A549 (cell line): ENCODE data around the gene INTS15. TPM values are rescaled to one million over a fixed set of nuclear protein-coding genes. Genes with fewer than 3 reads are reported as not detected.

ENCODE experiments used
- ATAC-seq, 2 experiments: fragments of 200-7000 bp in 1 of 2; fragments of >200 bp in 1 of 2; cut with Nextera tagmentation in 1 of 2; cut with Tn5 transposase in 1 of 2; 3 replicates each; pipeline versions ENCODE4 v1.8.0 to v1.9.1; 2018 to 2020; ENCODE audit warnings: mild to moderate bottlenecking in 1 of 2, moderate library complexity in 1 of 2
- CTCF ChIA-PET: fragments of 300-600 bp; sonication (Branson Sonifier 250); formaldehyde crosslinking; extraction: SDS; loops from one replicate; lab custom pipeline; 2021; ENCODE audit warnings: antibody characterized with exemption, inconsistent platforms; lab: Yijun Ruan, JAX
- POLR2A ChIA-PET: fragments of 350-600 bp; formaldehyde crosslinking; extraction: SDS; loops from one replicate; lab custom pipeline; 2021; ENCODE audit warnings: antibody characterized with exemption, inconsistent platforms; lab: Yijun Ruan, JAX
- DNase-seq, 2 experiments: peaks; one replicate each; pipeline versions ENCODE4 v3.0.0 to v3.0.0-alpha.2; 2011 to 2016; ENCODE audit warnings: low read depth in 1 of 2, low spot score in 1 of 2
- FAIRE-seq: peaks from 2 replicates; lab custom pipeline; 2011; peaks lifted over from hg19 to GRCh38; lab: Jason Lieb, UNC
- H3K27ac ChIP-seq, 2 experiments: fragments of >200 bp; sonication (Bioruptor Twin); formaldehyde crosslinking; 3 replicates each; pipeline ENCODE4 v1.5.1; 2016 to 2017
- H3K4me1 ChIP-seq: fragments of >200 bp; sonication (Bioruptor Twin); formaldehyde crosslinking; 3 replicates; pipeline ENCODE4 v1.6.1; 2016
- H3K4me2 ChIP-seq: fragments of >200 bp; sonication (Bioruptor Twin); formaldehyde crosslinking; 3 replicates; pipeline ENCODE4 v1.6.1; 2016
- H3K4me3 ChIP-seq: fragments of >200 bp; sonication (Bioruptor Twin); formaldehyde crosslinking; 3 replicates; pipeline ENCODE4 v1.5.1; 2016
- H3K9me3 ChIP-seq: fragments of >200 bp; sonication (Bioruptor Twin); formaldehyde crosslinking; 3 replicates; pipeline ENCODE4 v1.6.1; 2016
- CBX2 ChIP-seq: fragments of 200-600 bp; sonication (generic); IDR thresholded peaks from 2 replicates; pipeline ENCODE4 v1.6.1; 2016; ENCODE audit warnings: low read depth, mild to moderate bottlenecking, borderline replicate concordance
- CEBPB ChIP-seq, 2 experiments: fragments of >200 bp in 1 of 2; sonication (Bioruptor Twin) in 1 of 2; formaldehyde crosslinking in 1 of 2; IDR thresholded peaks; 2 replicates each; pipeline ENCODE4 v1.6.1; 2012 to 2016
- EP300 ChIP-seq, 2 experiments: fragments of >200 bp; sonication (Bioruptor Twin); formaldehyde crosslinking; IDR thresholded peaks; 2 replicates in 1 of 2; 3 replicates in 1 of 2; pipeline ENCODE4 v1.6.1; 2016 to 2017
- FOXS1 ChIP-seq: fragments of 250-450 bp; sonication (Bioruptor Pico); IDR thresholded peaks from 2 replicates; pipeline ENCODE4 v1.5.0; 2020; ENCODE audit warnings: mild to moderate bottlenecking, moderate library complexity
- GATA3 ChIP-seq: IDR thresholded peaks from 2 replicates; pipeline ENCODE4 v1.6.1; 2012; ENCODE audit warnings: borderline replicate concordance
- HEYL ChIP-seq: fragments of 250-450 bp; sonication (Bioruptor Pico); IDR thresholded peaks from 2 replicates; pipeline ENCODE4 v1.8.0; 2021; ENCODE audit warnings: mild to moderate bottlenecking, moderate library complexity
- HOXA7 ChIP-seq: fragments of 250-450 bp; sonication (Bioruptor Pico); IDR thresholded peaks from 2 replicates; pipeline ENCODE4 v1.5.0; 2020; ENCODE audit warnings: mild to moderate bottlenecking, moderate library complexity
- HOXB5 ChIP-seq: fragments of 250-450 bp; sonication (Bioruptor Pico); IDR thresholded peaks from 2 replicates; pipeline ENCODE4 v1.5.0; 2020; ENCODE audit warnings: mild to moderate bottlenecking, moderate library complexity
- KDM1A ChIP-seq: fragments of 200-600 bp; sonication (generic); IDR thresholded peaks from 2 replicates; pipeline ENCODE4 v1.6.1; 2016; ENCODE audit warnings: low read depth, mild to moderate bottlenecking
- KDM5A ChIP-seq: fragments of 200-600 bp; sonication (generic); IDR thresholded peaks from 2 replicates; pipeline ENCODE4 v1.6.1; 2016; ENCODE audit warnings: antibody characterized with exemption, mild to moderate bottlenecking
- MYC ChIP-seq: IDR thresholded peaks from 2 replicates; pipeline ENCODE4 v1.6.1; 2012; ENCODE audit warnings: mild to moderate bottlenecking, inconsistent platforms, low read length, improper control_type of control experiment, borderline replicate concordance
- RCOR1 ChIP-seq: fragments of 150-350 bp; IDR thresholded peaks from 2 replicates; pipeline ENCODE4 v1.6.1; 2014; ENCODE audit warnings: antibody characterized with exemption, low read length, low read depth
- SMC3 ChIP-seq: fragments of >200 bp; sonication (Bioruptor Twin); formaldehyde crosslinking; IDR thresholded peaks from 3 replicates; pipeline ENCODE4 v1.6.1; 2018; ENCODE audit warnings: inconsistent platforms
- TFCP2L1 ChIP-seq: fragments of 250-450 bp; sonication (Bioruptor Pico); IDR thresholded peaks from 2 replicates; pipeline ENCODE4 v1.5.0; 2021; ENCODE audit warnings: mild to moderate bottlenecking
- TP53 ChIP-seq: fragments of 250-450 bp; sonication (Bioruptor Pico); IDR thresholded peaks from 2 replicates; pipeline ENCODE4 v1.5.0; 2021; ENCODE audit warnings: mild to moderate bottlenecking, moderate library complexity
- ZFP36 ChIP-seq: fragments of 450-650 bp; IDR thresholded peaks from 2 replicates; pipeline ENCODE4 v1.6.1; 2014; ENCODE audit warnings: borderline replicate concordance; ENCODE audit not compliant: partially characterized antibody
- WGBS: methylation state at CpG from one replicate; pipeline ENCODE4 v1.1.6; 2017; ENCODE audit errors: missing lambda C conversion rate; 5-methylcytosine and 5-hydroxymethylcytosine counted together
- polyA plus RNA-seq, 4 experiments: library from polyadenylated mRNA; depleted of rRNA in 3 of 4; stranded (reverse); fragments of >200 nt; fragmentation: RNase III in 1 of 4; extraction: RNeasy Plus Mini Kit Qiagen cat#74134 plus additional on column Dnase treatment in 1 of 4; gene quantifications; 2 replicates in 3 of 4; 3 replicates in 1 of 4; pipeline ENCODE4 v1.2.3, GENCODE V29; 2011 to 2017
- TF ChIP-seq, protein P1 (sequence below): fragments of 450-650 bp; IDR thresholded peaks from 2 replicates; pipeline ENCODE4 v1.6.1; 2014; ENCODE audit warnings: antibody characterized with exemption
- TF ChIP-seq, protein P2 (sequence below): IDR thresholded peaks from 2 replicates; pipeline ENCODE4 v1.6.1; 2012
- TF ChIP-seq, protein P3 (sequence below): IDR thresholded peaks from 2 replicates; pipeline ENCODE4 v1.6.1; 2012
- TF ChIP-seq, protein P4 (sequence below): fragments of 200-600 bp; sonication (generic); IDR thresholded peaks from 2 replicates; pipeline ENCODE4 v1.6.1; 2016; ENCODE audit warnings: antibody characterized with exemption, mild to moderate bottlenecking, moderate library complexity

Gene INTS15
- polyA plus RNA-seq, 2 of the 4 experiments (the other 2 are of a cell fraction): 14.7 to 23.4 TPM

DNA sequence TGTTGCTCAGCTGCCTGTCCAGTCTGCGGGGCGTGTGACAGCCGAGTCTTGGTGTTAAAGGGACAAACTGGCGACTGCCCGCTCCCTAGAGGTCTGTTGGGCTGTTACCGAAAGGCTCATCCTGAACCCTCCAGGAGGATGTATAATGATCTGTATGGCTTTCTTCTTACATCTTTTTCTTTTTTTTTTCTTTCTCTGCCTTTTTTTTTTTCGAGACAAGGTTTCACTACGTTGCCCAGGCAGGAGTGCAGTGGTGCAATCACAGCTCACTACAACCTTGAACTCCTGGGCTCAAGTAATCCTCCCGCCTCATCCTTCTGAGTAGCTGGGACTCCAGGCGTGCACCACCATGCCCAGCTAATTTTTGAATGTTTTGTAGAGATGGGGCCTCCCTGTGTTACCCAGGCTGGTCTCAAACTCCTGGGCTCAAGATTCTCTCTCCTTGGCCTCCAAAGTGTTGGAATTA, 857 bp downstream of the INTS15 start:
- peak overlapping the region; percentile 89 to 92 for H3K27ac ChIP-seq
- H3K9me3 ChIP-seq: no peaks in the 10 kb centered on the region
- ChIA-PET POLR2A (interaction anchor here (1.7 to 2.0 kb wide), 2 partner anchors 10 to 13 kb away, joined by 7 to 15 read pairs; partner anchors contain the start of gene ZDHHC4), CTCF (interaction anchor here (0.7 to 4.7 kb wide), 17 partner anchors 10 to 733 kb away, joined by 3 to 58 read pairs (median 5); partner anchors contain the start of genes ZDHHC4 and ZNF12)
- peak; percentile 75 to 83 for ATAC-seq
- DNase-seq: peak in 1 of 2 experiments; percentile 54
- peak overlapping the region; percentile 72 for H3K4me2 ChIP-seq
- 16% methylated on average over 10 of the region's 10 CpGs for WGBS
- FAIRE-seq: no peak
- no peak for TF ChIP-seq HOXA7 (CRISPR knock-in tag)
- TF ChIP-seq SMC3: no peak
- TF ChIP-seq MYC: no peak
- TF ChIP-seq, protein P1, sequence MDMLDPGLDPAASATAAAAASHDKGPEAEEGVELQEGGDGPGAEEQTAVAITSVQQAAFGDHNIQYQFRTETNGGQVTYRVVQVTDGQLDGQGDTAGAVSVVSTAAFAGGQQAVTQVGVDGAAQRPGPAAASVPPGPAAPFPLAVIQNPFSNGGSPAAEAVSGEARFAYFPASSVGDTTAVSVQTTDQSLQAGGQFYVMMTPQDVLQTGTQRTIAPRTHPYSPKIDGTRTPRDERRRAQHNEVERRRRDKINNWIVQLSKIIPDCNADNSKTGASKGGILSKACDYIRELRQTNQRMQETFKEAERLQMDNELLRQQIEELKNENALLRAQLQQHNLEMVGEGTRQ: no peak
- no peak for TF ChIP-seq FOXS1 (CRISPR knock-in tag)
- TF ChIP-seq TFCP2L1 (CRISPR knock-in tag): no peak
- no peak for TF ChIP-seq CEBPB (IDR thresholded peaks at IDR 0.05)
- TF ChIP-seq KDM5A: no peak
- TF ChIP-seq, protein P2, sequence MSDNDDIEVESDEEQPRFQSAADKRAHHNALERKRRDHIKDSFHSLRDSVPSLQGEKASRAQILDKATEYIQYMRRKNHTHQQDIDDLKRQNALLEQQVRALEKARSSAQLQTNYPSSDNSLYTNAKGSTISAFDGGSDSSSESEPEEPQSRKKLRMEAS: no peak
- no peak for TF ChIP-seq KDM1A
- TF ChIP-seq HEYL (CRISPR knock-in tag): no peak
- no peak for TF ChIP-seq ZFP36
- no peak for TF ChIP-seq RCOR1
- no peak for TF ChIP-seq TP53 (CRISPR knock-in tag)
- peaks cover 11% of the 10 kb centered on the region for H3K4me1 ChIP-seq
- H3K4me3 ChIP-seq: peak overlapping the region; percentile 77

DNA sequence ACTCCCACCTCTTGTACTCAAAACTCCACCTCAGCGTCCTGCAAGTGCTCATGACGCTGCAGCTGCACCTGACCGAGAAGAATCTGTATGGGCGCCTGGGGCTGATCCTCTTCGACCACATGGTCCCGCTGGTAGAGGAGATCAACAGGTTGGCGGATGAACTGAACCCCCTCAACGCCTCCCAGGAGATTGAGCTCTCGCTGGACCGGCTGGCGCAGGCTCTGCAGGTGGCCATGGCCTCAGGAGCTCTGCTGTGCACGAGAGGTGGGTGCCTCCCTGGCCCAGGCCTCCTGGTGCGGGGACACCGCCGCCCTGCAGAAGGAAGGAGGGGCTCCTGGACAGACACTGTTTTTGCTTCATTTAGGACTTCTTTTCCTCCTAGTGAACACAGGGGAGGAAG, 10.3 kb downstream of the INTS15 start:
- no peak for ATAC-seq
- POLR2A ChIA-PET: no interaction called here
- H3K4me2 ChIP-seq: no peak overlapping the region
- no peaks in the 10 kb centered on the region for H3K4me1 ChIP-seq
- TF ChIP-seq, protein P3, sequence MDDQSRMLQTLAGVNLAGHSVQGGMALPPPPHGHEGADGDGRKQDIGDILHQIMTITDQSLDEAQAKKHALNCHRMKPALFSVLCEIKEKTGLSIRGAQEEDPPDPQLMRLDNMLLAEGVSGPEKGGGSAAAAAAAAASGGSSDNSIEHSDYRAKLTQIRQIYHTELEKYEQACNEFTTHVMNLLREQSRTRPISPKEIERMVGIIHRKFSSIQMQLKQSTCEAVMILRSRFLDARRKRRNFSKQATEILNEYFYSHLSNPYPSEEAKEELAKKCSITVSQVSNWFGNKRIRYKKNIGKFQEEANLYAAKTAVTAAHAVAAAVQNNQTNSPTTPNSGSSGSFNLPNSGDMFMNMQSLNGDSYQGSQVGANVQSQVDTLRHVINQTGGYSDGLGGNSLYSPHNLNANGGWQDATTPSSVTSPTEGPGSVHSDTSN: no peak
- TF ChIP-seq EP300 (IDR thresholded peaks at IDR 0.05): no peak
- no peak overlapping the region for H3K4me3 ChIP-seq
- 96% methylated on average over 15 of the region's 15 CpGs for WGBS
- no peak for FAIRE-seq
- CTCF ChIA-PET: interaction anchor here (1.3 to 2.1 kb wide), 3 partner anchors 9 to 83 kb away, joined by 3 to 5 read pairs (median 3); no protein-coding TSS in a partner anchor
- no peak overlapping the region for H3K27ac ChIP-seq
- no peaks in the 10 kb centered on the region for H3K9me3 ChIP-seq
- DNase-seq: no peak

DNA sequence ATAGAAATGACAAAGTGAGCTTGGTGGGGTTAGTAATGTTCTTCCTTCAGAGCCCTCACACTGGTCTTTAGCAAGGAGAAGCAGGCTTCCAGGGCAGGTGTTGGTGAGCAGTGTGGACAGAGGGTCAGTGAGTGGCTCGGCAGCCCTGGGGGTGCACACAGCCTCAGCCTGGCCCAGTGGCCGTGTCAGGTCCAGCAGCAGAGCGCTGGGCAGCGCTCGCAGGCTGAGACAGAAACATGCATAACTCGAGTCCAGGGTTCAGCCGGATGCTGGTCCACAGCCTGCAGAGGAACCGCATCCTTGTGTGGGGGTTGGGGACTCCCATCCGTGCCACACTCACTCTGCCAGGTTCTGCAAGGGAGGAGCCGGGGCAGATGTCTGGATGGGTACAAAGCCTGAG, 14.6 kb downstream of the INTS15 start:
- H3K4me3 ChIP-seq: no peak overlapping the region
- no peak overlapping the region for H3K27ac ChIP-seq
- H3K9me3 ChIP-seq: no peaks in the 10 kb centered on the region
- 99% methylated on average over 8 of the region's 10 CpGs for WGBS
- ATAC-seq (no peak), FAIRE-seq (no peak), DNase-seq (no peak)
- CTCF ChIA-PET: interaction anchor here (0.9 to 1.5 kb wide), 2 partner anchors 87 to 326 kb away, joined by 4 read pairs; no protein-coding TSS in a partner anchor
- POLR2A ChIA-PET: no interaction called here
- TF ChIP-seq FOXS1 (CRISPR knock-in tag) (no peak), GATA3 (no peak), CBX2 (no peak), HOXB5 (CRISPR knock-in tag) (no peak)
- TF ChIP-seq, protein P4, sequence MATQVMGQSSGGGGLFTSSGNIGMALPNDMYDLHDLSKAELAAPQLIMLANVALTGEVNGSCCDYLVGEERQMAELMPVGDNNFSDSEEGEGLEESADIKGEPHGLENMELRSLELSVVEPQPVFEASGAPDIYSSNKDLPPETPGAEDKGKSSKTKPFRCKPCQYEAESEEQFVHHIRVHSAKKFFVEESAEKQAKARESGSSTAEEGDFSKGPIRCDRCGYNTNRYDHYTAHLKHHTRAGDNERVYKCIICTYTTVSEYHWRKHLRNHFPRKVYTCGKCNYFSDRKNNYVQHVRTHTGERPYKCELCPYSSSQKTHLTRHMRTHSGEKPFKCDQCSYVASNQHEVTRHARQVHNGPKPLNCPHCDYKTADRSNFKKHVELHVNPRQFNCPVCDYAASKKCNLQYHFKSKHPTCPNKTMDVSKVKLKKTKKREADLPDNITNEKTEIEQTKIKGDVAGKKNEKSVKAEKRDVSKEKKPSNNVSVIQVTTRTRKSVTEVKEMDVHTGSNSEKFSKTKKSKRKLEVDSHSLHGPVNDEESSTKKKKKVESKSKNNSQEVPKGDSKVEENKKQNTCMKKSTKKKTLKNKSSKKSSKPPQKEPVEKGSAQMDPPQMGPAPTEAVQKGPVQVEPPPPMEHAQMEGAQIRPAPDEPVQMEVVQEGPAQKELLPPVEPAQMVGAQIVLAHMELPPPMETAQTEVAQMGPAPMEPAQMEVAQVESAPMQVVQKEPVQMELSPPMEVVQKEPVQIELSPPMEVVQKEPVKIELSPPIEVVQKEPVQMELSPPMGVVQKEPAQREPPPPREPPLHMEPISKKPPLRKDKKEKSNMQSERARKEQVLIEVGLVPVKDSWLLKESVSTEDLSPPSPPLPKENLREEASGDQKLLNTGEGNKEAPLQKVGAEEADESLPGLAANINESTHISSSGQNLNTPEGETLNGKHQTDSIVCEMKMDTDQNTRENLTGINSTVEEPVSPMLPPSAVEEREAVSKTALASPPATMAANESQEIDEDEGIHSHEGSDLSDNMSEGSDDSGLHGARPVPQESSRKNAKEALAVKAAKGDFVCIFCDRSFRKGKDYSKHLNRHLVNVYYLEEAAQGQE: no peak
- no peaks in the 10 kb centered on the region for H3K4me1 ChIP-seq
- H3K4me2 ChIP-seq: no peak overlapping the region
